ENCODE measurements around the gene SLC23A2.
"Not testable (repeated sequence)": the region's sequence is repeated elsewhere in the genome, so short reads cannot be mapped to it uniquely, and the experiment has no call there.

The SLC23A2 gene

GRCh38 chr20:4898282-4899244 is 102.7 kb downstream of the SLC23A2 start:
- DNase-seq = peak in 1 of 2 donors; percentile 9

GRCh38 chr20:4897600-4897999 is 103.7 kb downstream of the SLC23A2 start:
- no peak for DNase-seq

GRCh38 chr20:4896971-4897497 is 104.3 kb downstream of the SLC23A2 start:
- DNase-seq = no peak

GRCh38 chr20:4896119-4896702 is 105.1 kb downstream of the SLC23A2 start:
- no peak for DNase-seq

GRCh38 chr20:4894981-4895381 is 106.3 kb downstream of the SLC23A2 start:
- DNase-seq = no peak

GRCh38 chr20:4894409-4894808 is 106.9 kb downstream of the SLC23A2 start:
- no peak for DNase-seq

GRCh38 chr20:4893709-4894108 is 107.6 kb downstream of the SLC23A2 start:
- no peak for DNase-seq

GRCh38 chr20:4891997-4892396 is 109.3 kb downstream of the SLC23A2 start:
- DNase-seq = no peak

- DNase-seq = no peak
Measured at GRCh38 chr20:4891190-4891763, 110.0 kb downstream of the SLC23A2 start.

- DNase-seq = no peak
Measured at GRCh38 chr20:4889446-4889845, 111.9 kb downstream of the SLC23A2 start.

GRCh38 chr20:4887586-4887985 is 113.7 kb downstream of the SLC23A2 start:
- no peak for DNase-seq

GRCh38 chr20:4886771-4887527 is 114.4 kb downstream of the SLC23A2 start:
- DNase-seq = peak; percentile 14 to 23

- no peak for DNase-seq
Measured at GRCh38 chr20:4885877-4886276, 115.4 kb downstream of the SLC23A2 start.

GRCh38 chr20:4883546-4883945 is 117.8 kb downstream of the SLC23A2 start:
- DNase-seq = no peak

- DNase-seq = no peak
Measured at GRCh38 chr20:4883051-4883450, 118.3 kb downstream of the SLC23A2 start.

GRCh38 chr20:4881006-4881730 is 120.1 kb downstream of the SLC23A2 start:
- no peak for DNase-seq

GRCh38 chr20:4880051-4880450 is 121.3 kb downstream of the SLC23A2 start:
- DNase-seq = no peak

GRCh38 chr20:4878099-4878498 is 123.2 kb downstream of the SLC23A2 start:
- not testable (repeated sequence) for DNase-seq

GRCh38 chr20:4876731-4877130 is 124.6 kb downstream of the SLC23A2 start:
- no peak for DNase-seq

- DNase-seq = no peak
Measured at GRCh38 chr20:4876301-4876700, 125.0 kb downstream of the SLC23A2 start.

- no peak for DNase-seq
Measured at GRCh38 chr20:4875578-4876067, 125.7 kb downstream of the SLC23A2 start.

- DNase-seq = no peak
Measured at GRCh38 chr20:4873396-4873795, 127.9 kb downstream of the SLC23A2 start.
